Measurements from ENCODE around the gene BLOC1S1. TPM values are rescaled to one million over a fixed set of nuclear protein-coding genes. Genes with fewer than 3 reads are reported as not detected.

BLOC1S1 gene
- total RNA-seq, 2 experiments from 2014 or later, result 107 to 115 TPM

GRCh38 chr12:55715169-55715764, 579 bp upstream of the BLOC1S1 start:
- Mint-ChIP-seq H3K27ac (peak overlapping the region; percentile 89), H3K36me3 (ENCODE audit: low read depth) (peaks cover 4% of the 10 kb centered on the region), H3K9me3 (ENCODE audit: low read depth) (no peaks in the 10 kb centered on the region), H3K4me1 (peaks cover 30% of the 10 kb centered on the region), H3K27me3 (peaks cover 2% of the 10 kb centered on the region), H3K4me3 (peak overlapping the region; percentile 86)
- intact Hi-C loops (cut with DNase I, micrococcal nuclease), result loop anchor here (5.0 to 10.0 kb wide), 2 partner anchors 58 to 730 kb away; partner anchors contain the start of gene TESPA1 (in 1 of the 2)
- ChIA-PET POLR2A (interaction anchor here (0.6 kb wide), 1 partner anchor 1356 kb away, joined by 4 read pairs; no protein-coding TSS in a partner anchor), CTCF (interaction anchor here (0.8 to 6.6 kb wide), 8 partner anchors 9 to 224 kb away, joined by 3 to 67 read pairs (median 4); partner anchors contain the start of genes CD63, ORMDL2 and SARNP)
- DNase-seq, result no peak
- no peak for ATAC-seq

- Mint-ChIP-seq H3K4me3 (peak overlapping the region; percentile 86), H3K4me1 (peaks cover 30% of the 10 kb centered on the region), H3K36me3 (ENCODE audit: low read depth) (peaks cover 4% of the 10 kb centered on the region), H3K9me3 (ENCODE audit: low read depth) (no peaks in the 10 kb centered on the region), H3K27ac (peak overlapping the region; percentile 89), H3K27me3 (peaks cover 2% of the 10 kb centered on the region)
- ChIA-PET CTCF (interaction anchor here (0.7 to 6.6 kb wide), 11 partner anchors 8 to 1464 kb away, joined by 3 to 67 read pairs (median 5); partner anchors contain the start of genes CD63, ITGA7, ORMDL2 and SARNP), POLR2A (no interaction called here)
- intact Hi-C loops (cut with DNase I, micrococcal nuclease), result loop anchor here (1.0 to 10.0 kb wide), 10 partner anchors 13 to 732 kb away; partner anchors contain the start of genes CD63 (in 2 of the 2), PA2G4 (in 1 of the 2), RAB5B (in 1 of the 2) and SARNP (in 1 of the 2)
- peak; percentile 34 for ATAC-seq
- DNase-seq, result no peak
Measured at GRCh38 chr12:55716582-55716957, 724 bp downstream of the BLOC1S1 start.

GRCh38 chr12:55717011-55718007, 1.5 kb downstream of the BLOC1S1 start:
- peak; percentile 55 for ATAC-seq
- POLR2A ChIA-PET, result interaction anchor here (0.7 to 1.0 kb wide), 2 partner anchors 22 to 387 kb away, joined by 3 to 4 read pairs; partner anchors contain the start of gene PA2G4
- intact Hi-C loops (cut with DNase I, micrococcal nuclease), result loop anchor here (2.0 to 10.0 kb wide), 3 partner anchors 60 to 733 kb away; partner anchors contain the start of gene TESPA1 (in 1 of the 2)
- peak overlapping the region; percentile 86 for H3K4me3 Mint-ChIP-seq
- H3K36me3 Mint-ChIP-seq (ENCODE audit: low read depth), result peaks cover 4% of the 10 kb centered on the region
- peaks cover 2% of the 10 kb centered on the region for H3K27me3 Mint-ChIP-seq
- DNase-seq, result peak; percentile 62
- H3K27ac Mint-ChIP-seq, result peak overlapping the region; percentile 89
- H3K4me1 Mint-ChIP-seq, result peaks cover 30% of the 10 kb centered on the region
- H3K9me3 Mint-ChIP-seq (ENCODE audit: low read depth), result no peaks in the 10 kb centered on the region
- CTCF ChIA-PET, result interaction anchor here (0.6 to 6.6 kb wide), 12 partner anchors 10 to 312 kb away, joined by 3 to 67 read pairs (median 4); partner anchors contain the start of genes CD63 and ITGA7

GRCh38 chr12:55718015-55718414, 2.2 kb downstream of the BLOC1S1 start:
- H3K27ac Mint-ChIP-seq, result peak overlapping the region; percentile 89
- no peaks in the 10 kb centered on the region for H3K9me3 Mint-ChIP-seq (ENCODE audit: low read depth)
- no peak for ATAC-seq
- ChIA-PET CTCF (interaction anchor here (0.6 to 6.6 kb wide), 9 partner anchors 9 to 311 kb away, joined by 3 to 67 read pairs (median 3); partner anchors contain the start of gene CD63), POLR2A (interaction anchor here (0.7 to 1.0 kb wide), 2 partner anchors 22 to 386 kb away, joined by 3 to 4 read pairs; partner anchors contain the start of gene PA2G4)
- no peak for DNase-seq
- H3K36me3 Mint-ChIP-seq (ENCODE audit: low read depth), result peaks cover 4% of the 10 kb centered on the region
- intact Hi-C loops (cut with DNase I, micrococcal nuclease), result loop anchor here (5.0 to 10.0 kb wide), 2 partner anchors 61 to 733 kb away; partner anchors contain the start of gene TESPA1 (in 1 of the 2)
- peaks cover 2% of the 10 kb centered on the region for H3K27me3 Mint-ChIP-seq
- peak overlapping the region; percentile 86 for H3K4me3 Mint-ChIP-seq
- peaks cover 30% of the 10 kb centered on the region for H3K4me1 Mint-ChIP-seq

- Mint-ChIP-seq H3K36me3 (ENCODE audit: low read depth) (peaks cover 4% of the 10 kb centered on the region), H3K27me3 (peaks cover 2% of the 10 kb centered on the region)
- intact Hi-C loops (cut with DNase I, micrococcal nuclease), result loop anchor here (5.0 to 10.0 kb wide), 2 partner anchors 61 to 734 kb away; partner anchors contain the start of gene TESPA1 (in 1 of the 2)
Measured at GRCh38 chr12:55718624-55719275, 2.9 kb downstream of the BLOC1S1 start.

GRCh38 chr12:55719371-55719770, 3.5 kb downstream of the BLOC1S1 start:
- no peak for ATAC-seq
- Mint-ChIP-seq H3K27me3 (peaks cover 2% of the 10 kb centered on the region), H3K9me3 (ENCODE audit: low read depth) (no peaks in the 10 kb centered on the region), H3K36me3 (ENCODE audit: low read depth) (peaks cover 4% of the 10 kb centered on the region), H3K27ac (peak overlapping the region; percentile 13), H3K4me1 (peaks cover 30% of the 10 kb centered on the region), H3K4me3 (no peak overlapping the region)
- DNase-seq, result no peak
- ChIA-PET POLR2A (interaction anchor here (0.7 kb wide), 1 partner anchor 111 kb away, joined by 3 read pairs; no protein-coding TSS in a partner anchor), CTCF (interaction anchor here (0.6 to 6.6 kb wide), 5 partner anchors 10 to 552 kb away, joined by 3 to 67 read pairs (median 3); partner anchors contain the start of gene CD63)
- intact Hi-C loops (cut with DNase I, micrococcal nuclease), result loop anchor here (5.0 to 10.0 kb wide), 2 partner anchors 62 to 735 kb away; partner anchors contain the start of gene TESPA1 (in 1 of the 2)

More at GRCh38 chr12:55718624-55719275, 2.9 kb downstream of the BLOC1S1 start:
- Mint-ChIP-seq H3K4me3 (no peak overlapping the region), H3K4me1 (peaks cover 30% of the 10 kb centered on the region), H3K27ac (no peak overlapping the region), H3K9me3 (ENCODE audit: low read depth) (no peaks in the 10 kb centered on the region)
- POLR2A ChIA-PET, result interaction anchor here (0.7 kb wide), 1 partner anchor 111 kb away, joined by 3 read pairs; no protein-coding TSS in a partner anchor
- DNase-seq (no peak), ATAC-seq (no peak)
- CTCF ChIA-PET, result interaction anchor here (0.6 to 6.6 kb wide), 6 partner anchors 11 to 551 kb away, joined by 3 to 67 read pairs (median 3); partner anchors contain the start of gene CD63

- intact Hi-C loops (cut with DNase I, micrococcal nuclease), result no loop called here
- peak within 1 kb of the TSS; percentile 13 for H3K27ac Mint-ChIP-seq
- peaks cover 2% of the 10 kb centered on the region for H3K27me3 Mint-ChIP-seq
- ChIA-PET POLR2A (no interaction called here), CTCF (interaction anchor here (0.6 to 6.6 kb wide), 6 partner anchors 10 to 1963 kb away, joined by 3 to 67 read pairs (median 3); partner anchors contain the start of gene CD63)
- H3K4me3 Mint-ChIP-seq, result no peak within 1 kb of the TSS
- H3K36me3 Mint-ChIP-seq (ENCODE audit: low read depth), result peaks cover 7% of the 10 kb centered on the region
- DNase-seq (no peak), ATAC-seq (no peak)
- peaks cover 33% of the 10 kb centered on the region for H3K4me1 Mint-ChIP-seq
- H3K9me3 Mint-ChIP-seq (ENCODE audit: low read depth), result no peaks in the 10 kb centered on the region
Measured at GRCh38 chr12:55720071-55720564, 4.3 kb downstream of the BLOC1S1 start, which contains the start of gene RDH5. RDH5 (plus strand) TSS chr12:55720393; CDS start chr12:55721185, 792 bp downstream.

GRCh38 chr12:55720894-55721444, 5.1 kb downstream of the BLOC1S1 start:
- ATAC-seq (no peak), DNase-seq (no peak)
- H3K4me3 Mint-ChIP-seq, result no peak overlapping the region
- intact Hi-C loops (cut with DNase I, micrococcal nuclease), result no loop called here
- peaks cover 27% of the 10 kb centered on the region for H3K4me1 Mint-ChIP-seq
- ChIA-PET CTCF (interaction anchor here (6.6 kb wide), 1 partner anchor 17 kb away, joined by 67 read pairs; no protein-coding TSS in a partner anchor), POLR2A (interaction anchor here (0.6 kb wide), 1 partner anchor 97 kb away, joined by 3 read pairs; the partner anchor contains the start of genes ORMDL2 and SARNP)
- H3K36me3 Mint-ChIP-seq (ENCODE audit: low read depth), result peaks cover 7% of the 10 kb centered on the region
- no peaks in the 10 kb centered on the region for H3K9me3 Mint-ChIP-seq (ENCODE audit: low read depth)
- H3K27me3 Mint-ChIP-seq, result no peaks in the 10 kb centered on the region
- H3K27ac Mint-ChIP-seq, result no peak overlapping the region

- intact Hi-C loops (cut with DNase I, micrococcal nuclease), result no loop called here
Measured at GRCh38 chr12:55721601-55722213, 5.9 kb downstream of the BLOC1S1 start.

More at GRCh38 chr12:55721601-55722213, 5.9 kb downstream of the BLOC1S1 start:
- Mint-ChIP-seq H3K36me3 (ENCODE audit: low read depth) (peaks cover 10% of the 10 kb centered on the region), H3K4me1 (peaks cover 31% of the 10 kb centered on the region), H3K27me3 (no peaks in the 10 kb centered on the region), H3K9me3 (ENCODE audit: low read depth) (no peaks in the 10 kb centered on the region), H3K27ac (no peak overlapping the region), H3K4me3 (no peak overlapping the region)
- DNase-seq, result no peak
- ATAC-seq, result no peak
- CTCF ChIA-PET, result interaction anchor here (0.6 to 6.6 kb wide), 6 partner anchors 10 to 492 kb away, joined by 3 to 67 read pairs (median 5); no protein-coding TSS in a partner anchor
- POLR2A ChIA-PET, result no interaction called here
